GM20000 (cell line): ENCODE measurements around the gene FBXO11.

Source experiments
- DNase-seq: peaks from one replicate; pipeline ENCODE4 v3.0.0; 2012; ENCODE audit warnings: low spot score
- TF ChIP-seq, protein P1 (sequence below): IDR thresholded peaks from 2 replicates; pipeline ENCODE4 v1.5.1; 2012; ENCODE audit warnings: mild to moderate bottlenecking, control low read depth; ENCODE audit errors: extremely low read depth, missing control alignments

The FBXO11 gene

DNA sequence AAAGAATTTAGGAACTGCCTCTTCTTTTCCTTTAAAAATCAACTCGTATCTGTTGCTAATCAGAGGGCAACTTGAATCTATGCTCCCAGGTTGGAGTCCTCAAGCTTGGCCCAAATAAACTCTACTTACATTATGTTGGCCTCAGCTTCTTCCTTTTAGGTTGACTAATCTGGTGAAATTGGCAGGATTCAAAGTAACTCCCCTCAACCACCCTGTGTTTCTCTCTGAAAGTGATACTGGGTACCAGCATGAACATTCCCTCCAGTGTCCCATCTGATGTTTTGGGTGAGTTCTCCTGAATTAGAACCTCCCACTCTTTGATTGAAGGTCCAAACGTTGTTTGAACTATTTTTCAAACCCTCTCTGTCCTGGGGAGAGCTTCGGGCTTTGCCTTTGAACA, 164.7 kb downstream of the FBXO11 start:
- no peak for DNase-seq
- TF ChIP-seq, protein P1, sequence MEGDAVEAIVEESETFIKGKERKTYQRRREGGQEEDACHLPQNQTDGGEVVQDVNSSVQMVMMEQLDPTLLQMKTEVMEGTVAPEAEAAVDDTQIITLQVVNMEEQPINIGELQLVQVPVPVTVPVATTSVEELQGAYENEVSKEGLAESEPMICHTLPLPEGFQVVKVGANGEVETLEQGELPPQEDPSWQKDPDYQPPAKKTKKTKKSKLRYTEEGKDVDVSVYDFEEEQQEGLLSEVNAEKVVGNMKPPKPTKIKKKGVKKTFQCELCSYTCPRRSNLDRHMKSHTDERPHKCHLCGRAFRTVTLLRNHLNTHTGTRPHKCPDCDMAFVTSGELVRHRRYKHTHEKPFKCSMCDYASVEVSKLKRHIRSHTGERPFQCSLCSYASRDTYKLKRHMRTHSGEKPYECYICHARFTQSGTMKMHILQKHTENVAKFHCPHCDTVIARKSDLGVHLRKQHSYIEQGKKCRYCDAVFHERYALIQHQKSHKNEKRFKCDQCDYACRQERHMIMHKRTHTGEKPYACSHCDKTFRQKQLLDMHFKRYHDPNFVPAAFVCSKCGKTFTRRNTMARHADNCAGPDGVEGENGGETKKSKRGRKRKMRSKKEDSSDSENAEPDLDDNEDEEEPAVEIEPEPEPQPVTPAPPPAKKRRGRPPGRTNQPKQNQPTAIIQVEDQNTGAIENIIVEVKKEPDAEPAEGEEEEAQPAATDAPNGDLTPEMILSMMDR: no peak

DNA sequence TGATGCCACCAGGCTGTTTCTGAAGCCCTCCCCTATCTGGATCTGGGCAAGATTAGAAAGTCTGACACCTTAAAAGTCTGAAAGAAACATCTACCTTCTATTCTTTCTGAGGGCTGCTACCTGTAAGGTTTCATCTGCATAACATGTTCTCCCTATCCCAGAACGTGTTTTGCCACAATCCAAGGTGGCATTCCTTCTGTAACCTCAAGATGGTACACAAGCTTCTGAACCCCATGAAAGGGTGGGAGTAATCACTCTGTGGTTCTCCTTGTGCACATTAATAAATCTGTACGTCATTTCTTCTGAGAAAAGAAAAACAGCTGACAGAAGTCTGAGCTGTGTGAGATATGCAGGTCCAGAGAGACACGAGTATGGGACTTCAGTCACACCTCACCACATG, 165.2 kb downstream of the FBXO11 start:
- TF ChIP-seq, protein P1: no peak
- no peak for DNase-seq
